Activated CD8-positive, alpha-beta memory T cell treated with anti-CD3 and anti-CD28 coated beads for 48 hours (primary cell): ENCODE measurements around the gene NOS1.

Source experiments
- DNase-seq, 3 experiments: peaks; one replicate each; pipeline ENCODE4 v3.0.0-alpha.2; 2020; ENCODE audit warnings: low read depth in 2 of 3, low spot score in 2 of 3

NOS1 gene

GRCh38 chr12:117363953-117364486, 2.6 kb upstream of the NOS1 start:
- DNase-seq: no peak

DNA sequence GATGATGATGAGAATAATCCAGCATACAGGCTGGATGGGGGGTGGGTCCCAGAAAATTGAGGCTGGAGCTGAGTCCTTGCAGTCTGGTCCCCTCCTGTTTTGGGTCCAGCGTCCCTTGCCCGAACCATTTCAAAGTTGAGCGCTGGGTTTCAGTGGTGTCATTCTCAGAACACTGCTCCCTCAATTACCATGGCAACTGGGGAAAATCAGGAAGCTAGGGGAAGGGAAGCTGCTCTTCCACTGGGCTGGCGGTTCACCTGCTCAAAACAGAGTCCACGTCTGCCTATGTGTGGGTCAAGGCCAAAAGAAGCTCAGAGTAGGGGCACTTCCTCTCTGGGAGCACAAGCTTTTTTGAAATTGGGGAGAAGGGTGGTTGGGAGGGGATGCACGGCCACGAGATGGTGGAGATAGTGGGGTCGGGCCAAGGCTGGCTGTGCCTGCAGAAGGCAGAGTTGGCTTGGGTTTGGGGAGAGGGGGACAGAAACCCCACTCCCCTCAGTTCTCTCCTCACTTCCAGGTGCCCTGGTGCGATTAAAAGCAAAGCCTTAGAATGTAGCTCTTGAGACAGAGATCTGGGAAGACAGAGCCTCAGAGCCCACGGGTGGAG, 1.7 kb upstream of the NOS1 start:
- no peak for DNase-seq

- no peak for DNase-seq
These were observed 965 bp upstream of the NOS1 start for GRCh38 chr12:117362391-117362790.

GRCh38 chr12:117361905-117362304, 479 bp upstream of the NOS1 start:
- DNase-seq: no peak

- DNase-seq: no peak
These were observed 677 bp downstream of the NOS1 start for GRCh38 chr12:117360551-117361346.

DNA sequence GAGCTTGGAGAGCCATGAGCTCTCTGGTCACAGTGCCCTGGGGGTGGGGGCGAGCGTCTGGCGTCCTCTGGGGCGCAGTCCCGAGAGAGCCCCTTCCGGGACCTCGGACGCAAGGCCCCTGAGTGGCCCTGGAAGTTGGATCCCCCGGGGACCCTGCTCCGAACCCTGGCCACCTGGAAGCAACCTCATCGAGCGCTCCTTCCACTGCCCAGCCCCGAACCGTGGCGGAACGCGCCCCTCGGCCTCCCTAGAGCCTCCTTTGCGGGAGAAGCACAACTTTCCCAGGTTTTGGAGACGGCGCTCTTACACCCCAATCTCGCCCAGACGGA, 1.2 kb downstream of the NOS1 start:
- DNase-seq: no peak

- DNase-seq: no peak
These were observed 2.2 kb downstream of the NOS1 start for GRCh38 chr12:117359029-117359845.

- no peak for DNase-seq
These were observed 5.4 kb downstream of the NOS1 start for GRCh38 chr12:117356048-117356447.

- no peak for DNase-seq
These were observed 8.5 kb downstream of the NOS1 start for GRCh38 chr12:117352883-117353282.

GRCh38 chr12:117352206-117352605, 9.2 kb downstream of the NOS1 start:
- DNase-seq: no peak

GRCh38 chr12:117350140-117350539, 11.3 kb downstream of the NOS1 start:
- DNase-seq: no peak

DNA sequence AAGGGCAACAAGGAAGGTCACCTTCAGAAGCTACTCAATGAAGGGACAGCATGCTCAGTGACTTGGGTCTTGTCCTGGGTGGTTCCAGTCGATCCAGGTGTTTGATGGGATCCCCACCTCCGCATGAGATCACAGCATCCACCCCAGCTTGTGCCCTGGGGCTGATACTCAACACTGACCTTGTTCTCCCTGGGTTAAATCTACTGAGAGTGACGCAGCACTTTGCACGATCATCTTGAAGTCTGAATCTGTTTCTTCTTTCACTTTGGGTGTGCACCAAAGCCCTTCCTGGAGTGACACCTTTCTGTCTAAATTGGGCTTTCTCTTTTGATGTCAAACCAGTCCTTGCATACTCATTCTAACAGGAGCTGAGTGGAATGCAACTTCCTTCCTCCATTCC, 13.8 kb downstream of the NOS1 start:
- no peak for DNase-seq

GRCh38 chr12:117344716-117345115, 16.7 kb downstream of the NOS1 start:
- DNase-seq: no peak

GRCh38 chr12:117343849-117344248, 17.6 kb downstream of the NOS1 start:
- no peak for DNase-seq

GRCh38 chr12:117343296-117343695, 18.1 kb downstream of the NOS1 start:
- no peak for DNase-seq

DNA sequence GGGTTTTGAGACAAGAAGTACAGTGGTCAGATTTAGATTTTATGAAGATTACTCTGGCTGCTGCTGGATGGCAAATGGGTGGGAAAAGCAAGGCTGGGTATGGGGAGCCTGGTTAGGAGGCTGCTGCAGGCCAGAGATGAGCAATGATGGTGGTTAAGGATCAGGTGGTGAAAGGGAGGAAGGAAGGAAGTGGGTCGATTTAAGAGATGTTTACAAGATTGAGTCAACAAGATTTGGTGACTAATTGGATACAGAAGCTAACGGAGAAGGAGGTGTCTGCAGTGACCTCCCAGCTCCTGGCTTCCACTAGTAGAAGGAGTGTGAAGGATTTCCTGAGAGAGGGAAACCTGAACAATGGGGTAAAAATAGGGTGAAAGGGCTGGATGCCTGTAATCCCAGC, 18.7 kb downstream of the NOS1 start:
- no peak for DNase-seq

- no peak for DNase-seq
These were observed 19.2 kb downstream of the NOS1 start for GRCh38 chr12:117342247-117342646.

- no peak for DNase-seq
These were observed 22.3 kb downstream of the NOS1 start for GRCh38 chr12:117339104-117339503.

GRCh38 chr12:117334855-117335587, 26.4 kb downstream of the NOS1 start:
- no peak for DNase-seq

DNA sequence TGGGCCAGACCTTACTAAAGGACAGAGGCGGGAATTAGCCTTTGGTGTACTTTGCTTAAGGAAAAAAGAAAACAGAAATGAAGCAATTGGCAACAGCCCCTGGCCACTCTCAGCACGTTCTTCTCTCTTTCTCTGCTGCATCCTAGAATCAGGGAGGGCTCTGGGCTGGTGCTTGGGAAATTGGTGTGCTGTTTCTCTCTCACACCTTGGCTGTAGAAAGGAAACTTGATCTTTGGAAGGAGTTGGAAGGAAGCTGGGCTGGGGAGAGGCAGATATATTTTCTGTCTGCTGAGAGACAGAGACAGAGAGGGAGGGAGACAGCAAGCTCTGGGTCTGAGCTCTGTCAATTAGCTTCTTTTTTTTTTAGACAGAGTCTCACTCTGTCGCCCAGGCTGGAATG, 27.4 kb downstream of the NOS1 start:
- DNase-seq: no peak

GRCh38 chr12:117333331-117333881, 28.0 kb downstream of the NOS1 start:
- DNase-seq: no peak
